8988T (cell line): Measurements from ENCODE around the gene VSIG4.
"Not testable (repeated sequence)": the region's sequence is repeated elsewhere in the genome, so short reads cannot be mapped to it uniquely, and the experiment has no call there.

Experiments used
- DNase-seq: peaks from one replicate; pipeline ENCODE4 v3.0.0; 2011

The VSIG4 gene

DNA sequence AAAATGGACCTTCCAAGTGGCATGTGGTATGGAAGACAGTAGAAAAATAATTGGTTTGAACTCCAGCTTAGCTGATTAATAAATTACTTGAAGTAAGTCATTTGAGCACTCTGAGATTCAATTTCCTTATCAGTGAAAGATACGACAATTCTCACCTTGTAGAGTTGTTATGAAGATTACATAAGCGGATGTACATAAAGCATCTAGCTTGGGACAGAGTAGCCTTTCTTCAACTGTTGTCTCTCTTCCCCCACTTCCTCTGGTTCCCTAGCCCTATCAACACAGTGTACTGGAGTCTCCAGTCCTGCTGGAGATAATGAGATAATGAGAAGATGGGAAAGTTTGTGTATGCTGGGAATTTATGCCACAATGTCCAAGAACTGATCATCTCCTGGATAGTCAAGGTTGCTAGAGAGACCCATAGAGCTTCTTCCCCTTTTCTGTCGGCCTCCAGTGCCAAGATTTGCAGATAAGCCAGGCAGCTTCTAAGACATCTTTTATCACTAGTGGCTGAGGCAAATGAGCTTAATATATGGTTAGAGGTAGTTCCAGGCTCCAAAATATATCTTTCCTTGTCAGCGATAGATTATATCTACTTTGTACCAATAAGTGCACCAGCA lies 33.9 kb downstream of the VSIG4 start:
- no peak for DNase-seq

DNA sequence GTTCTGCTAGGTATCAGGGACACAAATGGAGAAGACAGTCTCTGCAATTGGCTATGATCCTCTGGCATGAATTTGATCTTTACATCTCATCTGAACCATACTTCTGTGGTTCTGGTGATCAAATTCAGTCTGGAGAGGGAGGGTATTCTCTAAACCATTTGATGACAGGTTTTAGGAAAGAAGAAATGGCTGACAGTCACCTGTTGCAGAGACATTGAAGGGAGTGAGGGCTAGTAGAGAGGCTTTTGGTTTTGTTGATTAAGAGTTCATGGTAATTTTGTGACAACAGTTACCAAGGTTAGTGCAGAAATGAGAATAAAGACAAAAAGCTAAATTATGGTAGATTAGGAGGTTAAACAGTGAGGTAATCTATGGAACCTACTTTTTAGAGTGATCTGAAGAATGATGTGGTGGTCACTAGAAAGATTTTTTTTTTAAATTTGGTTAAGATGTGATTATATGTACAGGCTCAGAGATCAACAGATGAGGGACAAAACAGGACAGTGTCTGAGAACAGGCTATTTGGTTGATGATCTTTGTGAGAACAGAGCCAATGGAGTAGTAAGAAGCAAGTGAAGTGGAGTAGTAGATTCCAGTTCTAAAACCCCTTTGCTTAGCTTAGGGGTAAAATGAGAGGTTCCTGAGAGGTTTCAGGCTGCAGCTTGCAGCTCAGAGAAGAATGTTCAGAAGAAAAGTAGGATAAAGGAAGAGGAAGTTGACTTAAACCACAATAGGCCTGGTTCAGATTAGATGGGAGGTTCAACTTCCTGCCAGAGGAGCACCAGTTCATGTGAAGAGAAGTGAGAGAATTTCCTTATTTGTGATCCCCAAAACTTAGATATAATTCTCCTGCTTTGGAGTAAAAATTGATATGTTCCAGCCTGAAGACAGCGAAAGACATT lies 34.7 kb downstream of the VSIG4 start:
- DNase-seq: no peak

DNA sequence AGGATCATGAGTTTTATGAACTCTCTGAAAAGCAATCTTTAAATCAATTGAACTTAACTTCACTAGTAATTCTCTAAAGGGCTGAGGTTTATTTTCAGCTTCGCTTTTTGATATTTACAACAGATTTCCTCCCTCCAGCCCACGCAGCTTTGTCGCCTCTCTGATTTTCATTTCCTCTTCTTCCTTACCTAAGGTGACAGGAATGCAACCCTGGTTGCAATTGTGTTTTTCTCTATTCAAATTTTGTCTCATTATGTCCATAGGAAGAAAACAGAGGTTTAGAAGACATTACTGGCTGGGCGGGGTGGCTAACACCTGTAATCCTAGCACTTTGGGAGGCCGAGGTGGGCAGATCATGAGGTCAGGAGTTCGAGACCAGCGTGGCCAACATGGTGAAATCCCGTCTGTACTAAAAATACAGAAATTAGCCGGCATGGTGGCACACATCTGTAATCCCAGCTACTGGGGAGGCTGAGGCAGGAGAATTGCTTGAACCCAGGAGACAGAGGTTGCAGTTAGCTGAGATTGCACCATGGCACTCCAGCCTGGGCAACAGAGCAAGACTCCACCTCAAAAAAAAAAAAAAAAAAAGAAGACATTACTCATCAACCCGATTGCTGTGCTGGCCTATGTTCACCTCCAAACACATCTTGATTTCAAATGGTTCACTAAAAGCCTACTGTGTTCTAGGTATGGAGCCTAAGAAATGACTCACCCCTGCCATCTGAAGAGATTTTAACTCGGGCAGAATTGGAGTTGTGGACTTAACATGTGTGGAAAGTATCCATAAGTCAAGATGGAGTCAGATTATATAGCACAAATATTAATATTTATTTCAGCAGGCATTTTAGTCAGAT lies 36.8 kb downstream of the VSIG4 start:
- no peak for DNase-seq

DNA sequence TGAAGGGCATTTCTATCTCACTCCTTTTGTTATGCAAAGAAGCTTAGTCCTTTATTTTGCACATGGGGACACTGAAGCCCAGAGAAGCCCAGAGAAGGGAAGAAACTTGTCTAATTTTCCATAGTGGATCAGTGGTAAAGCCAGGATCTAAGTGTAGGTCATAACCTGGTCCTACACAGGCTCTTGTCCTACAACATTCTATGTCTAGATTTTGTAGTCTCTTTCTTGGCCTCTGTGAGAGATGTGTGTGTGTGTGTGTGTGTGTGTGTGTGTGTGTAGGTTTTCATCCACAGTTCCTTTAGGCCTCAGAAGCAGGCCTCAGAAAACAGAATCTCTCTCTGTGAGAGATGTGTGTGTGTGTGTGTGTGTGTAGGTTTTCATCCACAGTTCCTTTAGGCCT lies 38.3 kb downstream of the VSIG4 start:
- DNase-seq: no peak

DNA sequence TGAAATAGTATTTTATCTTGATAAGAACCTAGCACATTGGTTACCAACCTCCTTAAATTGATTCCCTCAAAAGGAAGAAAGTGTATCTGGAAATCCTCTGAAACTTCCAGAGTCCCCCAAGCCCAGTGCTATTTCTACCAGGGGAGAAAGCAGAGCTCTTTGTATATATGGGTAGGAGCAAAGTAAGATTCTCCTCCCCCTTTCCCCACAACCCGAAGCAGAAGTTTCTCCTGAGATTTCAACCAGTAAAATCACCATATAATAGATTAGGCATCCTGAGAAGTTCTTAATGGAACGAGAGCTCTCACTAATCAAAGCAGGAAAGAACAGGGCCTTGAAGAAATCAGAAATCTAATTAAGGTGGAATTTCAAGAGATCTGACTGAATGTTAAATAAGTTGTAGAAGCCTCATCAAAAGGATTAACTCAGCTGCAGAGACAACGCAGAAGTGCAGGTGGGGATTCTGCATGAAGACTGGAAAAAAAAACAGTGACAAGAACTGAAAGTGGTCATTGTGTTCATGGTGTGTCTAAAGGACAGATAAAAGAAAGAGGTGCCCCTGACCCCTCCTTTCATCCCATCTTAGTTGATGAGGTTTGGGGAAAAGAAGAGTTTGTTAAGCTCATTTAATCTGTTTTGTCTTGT lies 39.1 kb downstream of the VSIG4 start:
- no peak for DNase-seq

DNA sequence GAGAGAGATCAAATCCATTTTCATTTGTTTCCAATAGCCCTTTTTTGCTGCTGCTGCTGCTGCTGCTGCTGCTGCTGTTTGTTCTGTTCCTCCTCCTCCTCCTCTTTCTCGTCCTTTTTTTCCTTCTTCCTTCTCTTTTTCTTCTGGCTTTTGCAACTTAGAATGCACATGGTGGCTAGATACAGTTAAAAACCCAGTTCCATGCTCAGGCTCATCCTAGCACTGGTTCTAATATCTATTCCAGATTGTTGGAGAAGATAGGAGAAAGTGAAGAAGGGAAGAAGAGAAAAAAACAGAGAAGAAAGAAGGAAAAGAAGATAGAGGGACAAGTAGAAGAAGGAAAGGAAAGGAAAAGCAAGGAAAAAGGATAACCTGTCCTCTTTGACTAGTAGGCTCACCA lies 39.7 kb downstream of the VSIG4 start:
- DNase-seq: no peak

DNA sequence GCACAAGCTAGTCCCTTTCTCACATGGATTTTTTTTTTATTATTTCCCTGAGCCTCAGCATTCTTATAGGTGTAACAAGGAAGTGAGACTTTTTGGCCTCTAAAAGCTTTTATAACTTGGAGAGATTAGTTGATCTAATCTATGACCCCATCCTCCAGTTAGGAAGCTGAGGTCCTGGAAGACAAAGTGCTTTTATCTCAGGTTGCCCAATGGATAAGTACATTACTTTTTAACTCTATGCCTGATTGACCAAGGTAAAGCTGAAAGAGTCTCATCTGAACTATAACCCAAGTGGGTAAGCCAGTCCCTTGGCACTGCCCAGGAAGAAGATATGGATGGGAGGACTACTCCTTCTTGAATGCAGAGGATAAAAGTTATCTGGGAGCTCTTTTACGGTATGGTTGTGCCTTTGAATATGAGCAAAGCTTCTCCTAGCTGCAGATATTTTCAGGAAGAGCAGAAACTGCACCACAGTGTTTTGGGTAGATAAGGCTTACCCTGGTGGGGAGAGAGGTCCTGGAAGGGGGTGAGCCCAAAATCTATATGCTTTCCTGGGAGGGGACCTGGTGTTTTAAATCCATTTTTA lies 40.2 kb downstream of the VSIG4 start:
- DNase-seq: no peak

DNA sequence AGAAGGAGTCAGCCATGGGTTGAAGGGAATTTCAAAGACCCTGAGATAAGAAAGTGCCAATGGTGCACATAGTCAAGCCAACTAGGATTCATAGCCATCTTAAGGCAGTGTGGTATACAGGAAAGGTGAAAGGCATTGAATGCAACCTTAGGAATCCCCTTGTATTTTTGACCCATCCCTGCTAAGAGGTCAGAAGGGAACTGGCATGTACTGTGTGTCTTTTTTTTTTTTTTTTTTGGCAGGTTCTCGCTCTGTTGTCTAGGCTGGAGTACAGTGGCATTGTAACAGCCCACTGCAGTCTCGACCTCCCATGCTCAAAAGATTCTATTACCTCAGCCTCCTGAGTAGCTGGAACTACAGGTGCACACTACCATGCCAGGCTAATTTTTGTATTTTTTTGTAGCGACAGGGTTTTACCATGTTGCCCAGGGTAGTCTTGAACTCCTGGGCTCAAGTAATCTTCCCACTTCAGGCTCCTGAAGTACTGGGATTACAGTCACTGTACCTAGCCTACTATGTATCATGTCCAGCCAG lies 40.8 kb downstream of the VSIG4 start:
- DNase-seq: no peak

DNA sequence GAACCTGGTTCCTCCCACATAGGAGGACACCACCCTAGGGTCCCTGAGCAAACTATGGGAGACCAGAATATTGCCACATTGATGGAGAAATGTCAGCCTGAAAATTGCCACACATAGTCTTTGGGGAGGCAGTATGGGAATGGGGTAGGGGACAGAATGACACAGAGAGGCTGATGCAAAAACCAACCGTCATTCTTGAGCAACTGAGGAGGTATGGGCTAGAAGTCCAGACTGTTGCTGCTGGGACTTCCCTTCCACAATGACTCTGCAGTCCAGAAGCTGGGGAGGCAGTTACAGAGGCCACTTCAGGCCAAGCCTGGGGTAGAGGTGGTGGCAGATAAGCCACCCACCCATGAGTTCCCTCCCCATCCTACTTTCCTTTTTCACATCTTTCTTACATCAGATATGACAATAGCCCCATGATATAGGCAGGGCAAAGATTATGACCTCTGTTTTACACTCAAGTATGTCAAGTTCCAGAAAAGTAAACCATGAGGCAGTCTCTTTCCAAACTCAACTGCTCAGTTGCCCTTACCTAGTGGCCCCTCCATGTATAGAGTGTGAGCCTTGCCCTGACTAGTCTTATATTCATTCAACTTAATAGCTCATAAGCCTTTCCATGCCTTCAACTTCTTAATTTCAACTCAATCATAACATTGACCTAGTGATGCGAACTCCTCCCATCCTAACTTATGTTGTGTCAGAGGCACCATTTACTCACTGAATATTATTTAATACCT lies 41.7 kb downstream of the VSIG4 start:
- no peak for DNase-seq

DNA sequence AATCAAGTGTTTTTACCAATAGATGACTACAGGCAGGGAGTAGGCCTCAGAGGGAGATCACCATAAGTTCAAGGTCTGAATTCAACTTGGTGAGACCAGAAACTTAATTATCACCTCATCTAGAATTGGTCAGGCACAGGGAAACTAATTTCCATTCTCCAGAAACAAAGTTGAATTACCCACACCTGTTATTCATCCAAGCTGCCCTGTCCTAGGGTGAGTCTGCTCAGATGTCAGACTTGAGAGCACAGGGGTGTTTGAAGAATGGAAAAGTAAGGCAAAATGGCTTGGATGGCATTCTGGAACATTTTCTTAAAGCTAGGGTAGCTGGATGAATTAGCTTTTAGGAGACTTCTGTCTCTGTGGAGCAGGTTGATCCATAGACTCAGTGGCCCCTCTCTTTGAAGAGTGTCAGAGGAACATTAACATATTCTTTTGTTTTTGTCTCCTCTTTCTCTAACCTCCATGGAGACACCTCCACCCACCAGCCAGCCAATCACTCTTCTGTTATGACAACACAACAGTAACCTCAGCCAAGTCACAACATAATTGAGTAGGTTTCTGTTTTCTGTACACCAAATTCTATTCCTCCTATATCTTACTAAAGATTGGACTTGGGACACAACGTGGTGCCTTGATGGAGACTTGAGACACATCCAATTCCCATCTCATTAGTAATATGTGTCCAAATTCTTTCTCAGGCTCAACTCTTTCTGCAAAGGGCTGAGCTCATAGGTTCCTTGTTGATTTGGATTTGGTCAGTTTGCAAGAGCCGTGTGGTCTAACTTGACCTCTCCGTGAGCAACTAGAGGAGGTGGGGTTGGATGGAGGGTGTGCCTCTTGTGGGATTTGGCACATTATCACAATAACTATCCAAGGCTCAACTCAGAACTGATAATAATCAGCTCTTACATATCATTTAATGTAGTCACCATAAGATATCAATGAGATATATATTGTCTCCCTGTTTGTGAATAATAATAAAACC lies 45.1 kb downstream of the VSIG4 start:
- DNase-seq: no peak

DNA sequence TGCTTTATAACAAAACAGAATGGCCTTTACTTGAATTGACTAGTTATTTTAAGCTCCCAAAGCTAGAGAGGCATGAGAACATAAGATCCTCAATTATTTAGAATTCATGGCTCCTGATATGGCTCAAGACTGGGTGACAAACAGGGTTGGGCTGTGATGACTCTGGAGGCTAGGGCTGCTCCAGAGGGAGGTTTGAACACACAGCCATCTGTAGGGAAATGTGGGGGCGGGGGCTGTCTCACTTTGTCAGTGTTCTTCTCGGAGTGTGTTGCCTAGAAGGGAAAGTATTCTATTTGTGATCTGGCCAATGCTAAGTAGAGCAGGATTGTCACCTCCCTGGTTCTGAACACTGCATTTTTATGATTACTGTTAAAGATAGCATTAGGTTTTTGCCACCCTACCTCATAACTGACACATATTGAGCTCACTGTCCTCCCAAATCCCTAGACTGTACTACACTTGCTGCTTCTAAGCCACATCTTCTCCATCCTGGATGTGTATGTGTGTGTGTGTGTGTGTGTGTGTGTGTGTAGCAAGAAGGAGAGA lies 45.9 kb downstream of the VSIG4 start:
- DNase-seq: no peak

DNA sequence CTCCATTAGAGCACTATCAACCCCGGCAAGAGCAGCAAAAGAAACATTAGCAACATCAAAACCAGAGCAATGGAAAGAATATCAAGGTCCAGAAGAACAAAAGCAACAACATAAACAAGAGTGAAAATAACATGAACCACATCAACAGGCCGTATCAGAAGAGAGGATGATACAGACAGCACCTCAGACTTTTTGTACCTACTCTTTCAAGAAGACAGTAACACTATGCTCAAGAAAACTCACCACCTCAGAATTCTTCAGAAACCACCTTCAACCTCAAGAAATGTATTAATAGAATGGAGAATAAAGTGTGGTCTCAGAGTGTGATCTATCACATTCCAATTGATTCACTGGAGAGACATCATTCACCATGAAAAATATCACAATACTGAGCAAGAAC lies 46.5 kb downstream of the VSIG4 start:
- no peak for DNase-seq

DNA sequence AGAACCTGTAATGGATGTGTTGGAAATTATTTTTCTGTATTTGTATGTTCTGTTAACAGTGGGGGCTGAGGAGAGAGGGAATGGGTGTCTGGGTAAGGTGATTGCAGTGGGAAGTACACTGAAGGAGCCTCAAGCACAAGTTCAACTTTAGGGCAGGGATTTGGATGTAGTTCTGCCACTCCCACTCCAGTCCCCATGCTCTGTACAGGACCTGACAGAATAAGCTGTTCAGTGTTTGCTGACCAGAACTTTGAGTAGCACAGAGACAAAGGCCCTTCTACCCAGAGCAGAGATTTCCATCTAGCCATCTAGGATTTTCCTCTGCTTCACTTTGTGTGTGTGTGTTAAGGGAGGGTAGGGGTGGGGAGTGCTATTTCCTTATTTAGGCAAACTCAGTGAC lies 49.2 kb downstream of the VSIG4 start:
- no peak for DNase-seq

DNA sequence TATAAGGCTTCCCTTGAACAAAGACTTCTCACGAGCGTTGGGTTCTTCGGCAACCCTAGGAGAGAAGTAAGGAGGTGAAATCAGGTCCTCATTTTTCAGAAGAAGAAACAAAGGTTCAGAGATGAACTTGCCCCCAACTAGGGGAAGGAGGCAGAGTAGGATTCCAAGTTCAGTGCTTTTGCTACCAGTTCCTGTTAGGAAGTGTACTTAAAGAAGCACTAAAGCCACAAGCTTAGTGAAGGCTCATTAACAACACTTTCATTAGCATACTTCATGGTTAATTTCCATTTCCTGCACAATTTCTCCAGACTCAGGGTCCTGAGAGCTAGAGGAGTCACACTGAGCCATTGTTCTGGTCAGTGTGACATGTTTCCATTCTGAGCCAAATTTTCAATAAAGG lies 52.1 kb downstream of the VSIG4 start:
- no peak for DNase-seq

DNA sequence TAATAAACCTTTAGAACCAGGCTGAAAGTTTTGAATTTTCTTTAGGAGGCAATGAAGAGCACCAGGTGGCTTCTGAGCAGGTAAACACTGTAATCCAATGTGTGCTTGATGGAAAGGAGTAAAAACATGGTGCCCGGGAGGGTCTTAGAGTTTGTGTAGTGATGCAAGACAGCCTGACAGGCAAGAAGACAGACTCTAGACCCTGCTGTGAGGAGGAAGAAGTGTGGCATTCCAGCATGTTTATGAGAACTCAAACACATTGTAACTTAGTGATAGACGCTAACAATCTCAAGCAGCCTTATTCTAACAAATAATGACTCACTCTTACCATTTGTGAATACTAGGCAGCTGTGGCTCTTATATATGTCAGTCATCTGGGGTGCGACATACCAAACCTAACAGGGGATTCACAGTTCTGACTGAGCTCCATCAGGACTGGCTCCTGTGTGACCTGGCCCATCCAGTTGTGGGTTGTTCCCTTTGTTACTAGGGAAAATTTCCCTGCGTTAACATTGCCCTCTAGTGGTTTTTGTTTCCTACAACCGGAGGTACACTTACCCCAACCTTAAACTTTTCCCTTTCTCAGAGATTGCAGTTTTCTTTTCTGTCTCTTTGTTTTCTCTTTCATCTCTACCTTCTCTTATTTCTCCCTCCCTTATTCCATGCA lies 53.8 kb downstream of the VSIG4 start:
- DNase-seq: no peak

DNA sequence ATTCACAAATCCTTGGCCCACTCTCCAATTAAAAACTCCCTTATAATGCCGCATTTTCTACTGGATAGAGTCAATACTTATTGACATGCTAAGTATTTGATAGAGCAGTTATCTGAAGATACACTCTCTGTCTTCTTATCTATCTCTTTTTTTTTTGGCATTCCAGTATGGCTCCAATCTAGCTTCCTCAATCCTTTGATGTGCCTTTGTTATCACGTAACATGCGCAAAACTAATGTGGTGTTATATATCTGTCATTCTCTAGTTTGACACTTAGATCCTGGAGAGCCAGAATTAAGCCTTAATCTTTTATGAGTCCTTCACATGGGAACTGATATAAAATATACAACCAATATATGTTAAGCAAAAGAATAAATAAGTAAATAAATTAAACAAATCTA lies 54.7 kb downstream of the VSIG4 start:
- no peak for DNase-seq

DNA sequence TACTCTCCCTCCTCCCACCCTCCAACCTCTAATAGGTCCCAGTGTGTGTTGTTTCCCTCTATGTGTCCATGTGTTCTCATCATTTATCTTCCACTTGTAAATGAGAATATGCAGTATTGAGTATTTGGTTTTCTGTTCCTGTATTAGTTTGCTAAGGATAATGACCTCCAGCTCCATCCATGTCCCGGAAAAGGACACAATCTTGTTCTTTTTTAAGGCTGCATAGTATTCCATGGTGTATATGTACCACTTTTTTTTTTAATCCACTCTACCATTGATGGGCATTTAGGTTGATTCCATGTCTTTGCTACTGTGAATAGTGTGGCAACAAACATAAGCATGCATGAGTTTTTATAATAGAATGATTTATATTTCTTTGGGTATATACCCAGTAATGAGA lies 62.7 kb downstream of the VSIG4 start:
- DNase-seq: not testable (repeated sequence)

DNA sequence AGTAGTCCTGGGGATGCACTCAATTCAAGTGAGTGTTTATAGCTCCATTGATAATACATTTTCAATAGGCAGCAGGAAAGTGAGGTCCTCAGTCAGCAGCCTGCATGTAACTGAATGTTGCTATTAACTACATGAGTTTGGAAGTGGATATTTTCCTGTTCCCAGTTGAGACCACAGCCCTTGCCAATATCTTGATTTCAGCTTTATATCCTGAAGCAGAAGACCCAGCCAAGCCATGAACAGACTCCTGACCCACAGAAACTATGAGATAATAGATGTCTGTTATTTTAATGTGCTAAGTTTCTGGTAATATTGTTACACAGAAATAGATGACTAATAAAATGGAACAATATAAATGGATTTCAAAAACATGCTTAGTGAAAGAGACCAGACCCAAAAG lies 63.7 kb downstream of the VSIG4 start:
- no peak for DNase-seq

DNA sequence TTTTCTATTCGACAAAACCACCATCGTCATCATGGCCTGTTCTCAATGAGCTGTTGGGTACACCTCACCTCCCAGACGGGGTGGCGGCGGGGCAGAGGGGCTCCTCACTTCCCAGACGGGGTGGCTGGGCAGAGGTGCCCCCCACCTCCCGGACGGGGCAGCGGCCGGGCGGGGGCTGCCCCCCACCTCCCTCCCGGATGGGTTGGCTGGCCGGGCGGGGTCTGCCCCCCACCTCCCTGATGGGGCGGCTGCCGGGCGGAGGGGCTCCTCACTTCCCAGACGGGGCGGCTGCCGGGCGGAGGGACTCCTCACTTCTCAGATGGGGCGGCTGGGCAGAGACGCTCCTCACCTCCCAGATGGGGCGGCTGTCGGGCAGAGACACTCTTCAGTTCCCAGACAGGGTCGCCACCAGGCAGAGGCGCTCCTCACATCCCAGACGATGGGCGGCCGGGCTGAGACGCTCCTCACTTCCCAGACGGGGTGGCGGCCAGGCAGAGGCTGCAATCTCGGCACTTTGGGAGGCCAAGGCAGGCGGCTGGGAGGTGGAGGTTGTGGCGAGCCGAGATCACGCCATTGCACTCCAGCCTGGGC lies 64.6 kb downstream of the VSIG4 start:
- DNase-seq: not testable (repeated sequence)
